ENCODE results near the gene MYLK3. TPM values are rescaled to one million over a fixed set of nuclear protein-coding genes. Genes with fewer than 3 reads are reported as not detected.
"Not testable (repeated sequence)": the region's sequence is repeated elsewhere in the genome, so short reads cannot be mapped to it uniquely, and the experiment has no call there.

MYLK3 gene
- total RNA-seq, 1 donor = under 0.01 TPM

DNA sequence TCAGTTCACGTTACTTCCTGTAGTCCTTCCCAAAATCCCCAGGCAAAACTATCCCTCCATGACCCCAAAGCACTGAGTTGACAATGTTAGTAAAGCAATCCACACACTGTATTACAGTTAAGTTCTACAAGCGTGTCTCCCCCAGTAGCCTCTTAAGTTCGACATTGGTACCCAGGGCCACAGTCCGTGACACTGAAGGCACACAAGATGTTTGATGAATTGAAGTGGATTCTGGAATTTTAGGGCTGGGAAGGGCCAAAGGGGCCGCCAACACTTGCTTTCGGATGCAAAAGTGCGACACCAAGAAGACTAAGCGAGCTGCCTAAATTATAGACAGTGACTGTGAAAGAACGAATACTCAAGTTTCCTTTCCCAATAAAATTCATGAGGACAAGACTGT is 60.7 kb downstream of the MYLK3 start:
- H3K4me3 ChIP-seq (ENCODE audit: low read depth, low read length) = peak overlapping the region; percentile 99
- TF ChIP-seq CTCF (IDR thresholded peaks at IDR 0.05; ENCODE audit: insufficient read depth, low read length) = no peak
- DNase-seq (ENCODE audit: low read depth) = no peak

DNA sequence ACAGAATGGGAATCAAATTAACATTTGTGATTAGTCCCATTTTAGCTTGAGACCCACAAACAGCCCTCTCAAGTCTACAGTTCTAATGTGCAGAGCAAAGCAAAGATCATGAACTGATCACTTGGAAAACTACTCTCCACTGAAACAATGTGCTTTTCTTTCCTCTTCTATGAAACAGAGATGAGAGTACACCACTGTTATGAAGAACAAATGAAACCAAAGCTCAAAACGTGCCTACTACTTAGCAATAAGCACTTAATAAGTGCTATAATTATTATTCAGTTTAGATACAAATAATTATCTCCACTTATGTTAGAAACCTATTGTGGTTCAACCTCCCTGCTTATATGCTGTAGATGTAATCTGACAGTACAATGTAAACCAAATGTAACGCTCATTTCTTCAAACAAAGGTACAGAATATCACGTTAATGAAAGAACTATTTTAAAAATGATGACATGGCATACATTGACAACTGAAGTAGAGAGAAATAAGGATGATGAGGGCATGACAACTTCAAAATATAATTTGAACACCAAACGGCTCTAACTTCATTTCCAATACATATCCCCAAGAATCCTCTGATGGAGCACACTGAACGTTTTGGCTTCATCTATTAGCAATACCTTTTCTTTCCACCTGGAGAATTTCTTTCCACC is 61.2 kb downstream of the MYLK3 start:
- TF ChIP-seq CTCF (IDR thresholded peaks at IDR 0.05; ENCODE audit: insufficient read depth, low read length) = no peak
- DNase-seq (ENCODE audit: low read depth) = no peak
- H3K4me3 ChIP-seq (ENCODE audit: low read depth, low read length) = peak overlapping the region; percentile 99

GRCh38 chr16:46681867-46682266 is 66.3 kb downstream of the MYLK3 start:
- DNase-seq (ENCODE audit: low read depth); H3K4me3 ChIP-seq (ENCODE audit: low read depth, low read length): not testable (repeated sequence)

DNA sequence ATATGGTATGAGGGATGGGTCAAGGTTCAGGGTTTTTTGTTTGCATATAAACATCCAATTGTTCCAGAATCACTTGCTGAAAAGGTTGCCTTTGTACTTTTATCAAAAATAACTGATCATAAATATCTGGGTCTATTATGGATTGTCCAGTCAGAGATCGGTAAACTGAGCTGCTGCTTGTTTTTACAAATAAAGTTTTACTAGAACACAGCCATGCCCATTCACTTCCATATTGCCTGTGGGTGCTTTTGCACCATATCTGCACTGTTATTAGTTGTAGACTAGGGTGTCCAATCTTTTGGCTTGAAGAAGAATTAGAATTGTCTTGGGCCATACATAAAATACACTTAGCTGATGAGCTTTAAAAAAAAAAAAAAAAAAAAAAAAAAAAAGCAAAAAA is 70.2 kb downstream of the MYLK3 start:
- not testable (repeated sequence) for DNase-seq (ENCODE audit: low read depth); H3K4me3 ChIP-seq (ENCODE audit: low read depth, low read length)

DNA sequence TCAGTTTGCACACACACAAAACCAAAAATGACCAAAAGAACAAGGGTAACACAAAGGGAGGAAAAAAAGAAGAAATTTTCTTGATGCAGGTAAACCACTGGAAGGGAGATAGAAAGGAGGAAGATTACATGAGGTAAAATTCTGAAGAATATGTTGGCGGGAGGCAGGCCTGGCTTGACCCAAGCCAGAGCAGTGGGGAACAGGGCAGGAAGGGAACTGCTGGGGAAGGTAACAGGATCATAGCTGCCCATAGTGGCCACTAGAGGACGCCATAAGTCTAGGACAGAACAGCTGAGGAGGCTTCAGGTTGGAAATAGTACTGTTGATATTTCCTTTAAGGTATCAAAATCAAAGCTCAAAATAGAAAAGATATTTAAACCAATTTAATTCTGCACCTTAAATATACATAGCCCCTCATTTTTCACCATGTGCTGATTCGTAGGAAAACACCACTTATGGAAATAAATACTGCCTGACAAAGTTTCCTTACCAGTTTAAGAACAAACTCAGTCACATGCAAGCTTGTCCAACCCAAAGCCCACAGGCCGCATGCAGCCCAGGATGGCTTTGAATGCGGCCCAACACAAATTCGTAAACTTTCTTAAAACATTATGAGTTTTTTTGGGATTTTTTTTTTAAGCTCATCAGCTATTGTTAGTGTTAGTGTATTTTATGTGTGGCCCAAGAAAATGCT is 74.7 kb downstream of the MYLK3 start:
- DNase-seq (ENCODE audit: low read depth) = peak; percentile 71
- TF ChIP-seq CTCF (IDR thresholded peaks at IDR 0.05; ENCODE audit: insufficient read depth, low read length) = peak; percentile 98
- H3K4me3 ChIP-seq (ENCODE audit: low read depth, low read length) = no peak overlapping the region

GRCh38 chr16:46662123-46662522 is 86.0 kb downstream of the MYLK3 start:
- no peak for DNase-seq (ENCODE audit: low read depth)
- H3K4me3 ChIP-seq (ENCODE audit: low read depth, low read length) = no peak overlapping the region
- TF ChIP-seq CTCF (IDR thresholded peaks at IDR 0.05; ENCODE audit: insufficient read depth, low read length) = no peak

DNA sequence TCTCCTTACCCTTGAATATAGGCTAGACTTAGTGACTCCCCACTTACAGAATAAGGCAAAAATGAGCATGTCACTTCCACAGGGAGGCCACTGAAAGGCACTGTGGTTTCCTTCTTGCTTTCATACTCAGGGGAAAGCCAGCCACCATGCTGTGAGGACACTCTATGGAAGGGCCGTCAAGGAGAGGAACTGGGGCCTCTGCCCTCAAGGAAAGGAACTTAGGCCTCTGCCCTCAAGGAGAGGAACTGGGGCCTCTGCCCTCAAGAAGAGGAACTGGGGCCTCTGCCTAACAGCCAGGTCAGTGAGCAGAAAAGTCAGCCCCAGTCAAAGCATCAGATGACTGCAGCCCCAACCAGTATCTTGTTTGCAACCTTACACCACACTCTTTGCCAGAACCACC is 89.2 kb downstream of the MYLK3 start:
- TF ChIP-seq CTCF (IDR thresholded peaks at IDR 0.05; ENCODE audit: insufficient read depth, low read length) = no peak
- H3K4me3 ChIP-seq (ENCODE audit: low read depth, low read length) = no peak overlapping the region
- DNase-seq (ENCODE audit: low read depth) = no peak

Other genes starting within 250 kb of the MYLK3 start
- gene SHCBP1, start 127.0 kb downstream of the MYLK3 start, total RNA-seq (ENCODE audit: low replicate concordance) = 7.6 and 28.9 TPM in 2 replicates
- gene VPS35, start 59.2 kb downstream of the MYLK3 start, total RNA-seq (ENCODE audit: low replicate concordance) = 154 and 347 TPM in 2 replicates
- 3.5 and 17.2 TPM in 2 replicates for gene ORC6, start 58.7 kb downstream of the MYLK3 start, total RNA-seq (ENCODE audit: low replicate concordance)
- gene C16orf87, start 82.8 kb upstream of the MYLK3 start, total RNA-seq (ENCODE audit: low replicate concordance) = 9.6 and 10.1 TPM in 2 replicates
- gene GPT2, start 136.0 kb upstream of the MYLK3 start, total RNA-seq (ENCODE audit: low replicate concordance) = 2.2 and 9.7 TPM in 2 replicates
- 66.9 and 117 TPM in 2 replicates for gene DNAJA2, start 225.3 kb upstream of the MYLK3 start, total RNA-seq (ENCODE audit: low replicate concordance)